Measurements from ENCODE around the gene N4BP2. TPM values are rescaled to one million over a fixed set of nuclear protein-coding genes. Genes with fewer than 3 reads are reported as not detected.

Gene N4BP2
- total and polyA plus RNA-seq, 2 donors from 2014 or later, result 0.71 to 10.5 TPM

GRCh38 chr4:40183615-40184411, 127.2 kb downstream of the N4BP2 start:
- H3K9ac ChIP-seq (ENCODE audit: low read length in 3 of 3), result no peak overlapping the region
- no peak for FAIRE-seq
- no peak for DNase-seq
- TF ChIP-seq CTCF (IDR thresholded peaks at IDR 0.05; ENCODE audit: borderline replicate concordance, extremely low read depth, insufficient read depth), result no peak
- no peak overlapping the region for H3K4me3 ChIP-seq (ENCODE audit: low read length in 3 of 3)
- no peaks in the 10 kb centered on the region for H3K9me3 ChIP-seq (ENCODE audit: control insufficient read depth in 2 of 3, insufficient read depth in 1 of 3, low read length in 3 of 3)
- H3K36me3 ChIP-seq (ENCODE audit: control insufficient read depth in 2 of 3, insufficient read depth in 3 of 3, low read length in 3 of 3), result no peaks in the 10 kb centered on the region
- intact Hi-C loops (cut with DNase I), result no loop called here
- H3K27me3 ChIP-seq (ENCODE audit: control insufficient read depth, insufficient read depth, low read length), result no peaks in the 10 kb centered on the region
- H3K27ac ChIP-seq (ENCODE audit: low read depth in 2 of 2, low read length in 2 of 2), result no peak overlapping the region
- H3K4me1 ChIP-seq (ENCODE audit: control insufficient read depth in 2 of 3, insufficient read depth in 2 of 3, low read depth in 1 of 3, low read length in 3 of 3), result no peaks in the 10 kb centered on the region

- peak in 2 of 5 donors; percentile 48 to 75 for DNase-seq
- no peaks in the 10 kb centered on the region for H3K36me3 ChIP-seq (ENCODE audit: control insufficient read depth in 2 of 3, insufficient read depth in 3 of 3, low read length in 3 of 3)
- H3K4me1 ChIP-seq (ENCODE audit: control insufficient read depth in 2 of 3, insufficient read depth in 2 of 3, low read depth in 1 of 3, low read length in 3 of 3), result no peaks in the 10 kb centered on the region
- H3K27ac ChIP-seq (ENCODE audit: low read depth in 2 of 2, low read length in 2 of 2), result no peak overlapping the region
- FAIRE-seq, result no peak
- no peak overlapping the region for H3K4me3 ChIP-seq (ENCODE audit: low read length in 3 of 3)
- H3K9ac ChIP-seq (ENCODE audit: low read length in 3 of 3), result no peak overlapping the region
- TF ChIP-seq CTCF (IDR thresholded peaks at IDR 0.05; ENCODE audit: borderline replicate concordance, extremely low read depth, insufficient read depth), result no peak
- H3K27me3 ChIP-seq (ENCODE audit: control insufficient read depth, insufficient read depth, low read length), result no peaks in the 10 kb centered on the region
- H3K9me3 ChIP-seq (ENCODE audit: control insufficient read depth in 2 of 3, insufficient read depth in 1 of 3, low read length in 3 of 3), result no peaks in the 10 kb centered on the region
- intact Hi-C loops (cut with DNase I), result no loop called here
Measured at GRCh38 chr4:40185830-40186664, 129.4 kb downstream of the N4BP2 start.

- intact Hi-C loops (cut with DNase I), result no loop called here
- Histone ChIP-seq H3K36me3 (ENCODE audit: control insufficient read depth in 2 of 3, insufficient read depth in 3 of 3, low read length in 3 of 3) (no peaks in the 10 kb centered on the region), H3K27me3 (ENCODE audit: control insufficient read depth, insufficient read depth, low read length) (no peaks in the 10 kb centered on the region), H3K9ac (ENCODE audit: low read length in 3 of 3) (no peak overlapping the region), H3K27ac (ENCODE audit: low read depth in 2 of 2, low read length in 2 of 2) (no peak overlapping the region), H3K4me1 (ENCODE audit: control insufficient read depth in 2 of 3, insufficient read depth in 2 of 3, low read depth in 1 of 3, low read length in 3 of 3) (no peaks in the 10 kb centered on the region), H3K9me3 (ENCODE audit: control insufficient read depth in 2 of 3, insufficient read depth in 1 of 3, low read length in 3 of 3) (no peaks in the 10 kb centered on the region), H3K4me3 (ENCODE audit: low read length in 3 of 3) (no peak overlapping the region)
- no peak for DNase-seq
- FAIRE-seq, result no peak
- TF ChIP-seq CTCF (IDR thresholded peaks at IDR 0.05; ENCODE audit: borderline replicate concordance, extremely low read depth, insufficient read depth), result no peak
Measured at GRCh38 chr4:40186665-40187014, 130.0 kb downstream of the N4BP2 start.
